Panc1 (cell line): ENCODE measurements around the gene SLC5A6. TPM values are rescaled to one million over a fixed set of nuclear protein-coding genes. Genes with fewer than 3 reads are reported as not detected.

Experiments used
- ATAC-seq: fragments of 200-7000 bp; cut with Tn5 transposase; 2 replicates; pipeline ENCODE4 v1.9.1; 2020; ENCODE audit warnings: mild to moderate bottlenecking, moderate library complexity
- BruUV-seq: library from RNA; stranded (reverse); fragments of 400-500 nt; replicated peaks from 2 replicates; lab custom pipeline; 2021; lab: Mats Ljungman, UMichigan
- CTCF ChIA-PET: fragments of 300-600 bp; sonication (Branson Sonifier 250); formaldehyde crosslinking; loops from one replicate; lab custom pipeline; 2022; ENCODE audit warnings: antibody characterized with exemption; lab: Charles Lee
- POLR2A ChIA-PET: fragments of 300-600 bp; sonication (Branson Sonifier 250); formaldehyde crosslinking; loops from one replicate; lab custom pipeline; 2022; ENCODE audit warnings: antibody characterized with exemption; lab: Charles Lee
- DNase-seq: peaks from one replicate; pipeline ENCODE4 v3.0.0-alpha.2; 2010; ENCODE audit warnings: low read depth, low spot score
- H3K27ac ChIP-seq: 2 replicates; pipeline ENCODE4 v1.5.1; 2011; ENCODE audit warnings: mild to moderate bottlenecking, low read length, inconsistent platforms
- H3K27me3 ChIP-seq: fragments of 200-500 bp; sonication (Bioruptor generic); 2 replicates; pipeline ENCODE4 v1.6.0; 2014; ENCODE audit warnings: low read length, inconsistent platforms; ENCODE audit not compliant: control insufficient read depth, insufficient read depth
- H3K36me3 ChIP-seq: fragments of 200-500 bp; sonication (Bioruptor generic); 2 replicates; pipeline ENCODE4 v1.5.1; 2014; ENCODE audit warnings: inconsistent platforms, mild to moderate bottlenecking, low read length, moderate library complexity; ENCODE audit not compliant: control insufficient read depth, insufficient read depth
- H3K4me1 ChIP-seq: 2 replicates; pipeline ENCODE4 v1.5.1; 2011; ENCODE audit warnings: inconsistent platforms, mild to moderate bottlenecking, low read length, moderate library complexity; ENCODE audit not compliant: control insufficient read depth, insufficient read depth
- H3K4me3 ChIP-seq, 2 experiments: 2 replicates each; pipeline ENCODE4 v1.5.1; 2011 to 2012; ENCODE audit warnings: low read depth in 2 of 2, low read length in 2 of 2, mild to moderate bottlenecking in 2 of 2, inconsistent platforms in 1 of 2, moderate library complexity in 1 of 2
- H3K9me3 ChIP-seq: fragments of 200-500 bp; sonication (Bioruptor generic); 2 replicates; pipeline ENCODE4 v1.5.1; 2014; ENCODE audit warnings: low read depth, mild to moderate bottlenecking, inconsistent platforms, low read length, moderate library complexity; ENCODE audit not compliant: control insufficient read depth, insufficient read depth
- CTCF ChIP-seq: fragments of 450-650 bp; IDR thresholded peaks from 2 replicates; pipeline ENCODE4 v1.5.1; 2017; ENCODE audit warnings: mild to moderate bottlenecking
- POLR2AphosphoS5 ChIP-seq: IDR thresholded peaks from 2 replicates; pipeline ENCODE4 v1.6.1; 2012; ENCODE audit warnings: mild to moderate bottlenecking, low read depth, low read length, moderate library complexity
- REST ChIP-seq, 2 experiments: IDR thresholded peaks; 2 replicates each; pipeline ENCODE4 v1.6.1; 2011 to 2012; ENCODE audit warnings: low read depth in 2 of 2, control low read depth in 1 of 2, low read length in 1 of 2, mild to moderate bottlenecking in 1 of 2, moderate library complexity in 1 of 2; ENCODE audit not compliant: insufficient read depth in 1 of 2
- SIN3A ChIP-seq: IDR thresholded peaks from 2 replicates; pipeline ENCODE4 v1.6.1; 2012; ENCODE audit warnings: low read depth, mild to moderate bottlenecking, low read length, moderate library complexity, borderline replicate concordance; ENCODE audit not compliant: insufficient read depth
- TCF7L2 ChIP-seq: IDR thresholded peaks from 2 replicates; pipeline ENCODE4 v1.6.1; 2011; ENCODE audit warnings: mild to moderate bottlenecking, low read depth, low read length, inconsistent platforms
- in situ Hi-C: cut with HindIII; loops from 2 replicates; pipeline ENCODE4 v1.10.0; 2016; ENCODE audit warnings: low sequenced_read_pairs, low pct_unique_long_range_greater_than_20kb
- intact Hi-C: fragments of 100-400 bp; cut with micrococcal nuclease; formaldehyde crosslinking; loops from one replicate; pipeline ENCODE4 v1.10.0; 2022; ENCODE audit not compliant: unreplicated experiment
- total RNA-seq: library from RNA; stranded (reverse); gene quantifications from one replicate; pipeline ENCODE4 v1.2.1, GENCODE V29; 2021; ENCODE audit not compliant: unreplicated experiment

Gene SLC5A6
- total RNA-seq, 1 experiment from 2014 or later = 74.5 TPM

- in situ Hi-C loops (no loop called here), intact Hi-C loops (no loop called here)
- no peak overlapping the region for H3K27ac ChIP-seq
- no peak for ATAC-seq
- no peak overlapping the region for H3K4me3 ChIP-seq
- no peaks in the 10 kb centered on the region for H3K27me3 ChIP-seq
- no peaks in the 10 kb centered on the region for H3K9me3 ChIP-seq
- ChIA-PET CTCF (no interaction called here), POLR2A (interaction anchor here (0.6 kb wide), 1 partner anchor 508 kb away, joined by 3 read pairs; no protein-coding TSS in a partner anchor)
- no peak for TF ChIP-seq POLR2AphosphoS5
- no peak for TF ChIP-seq TCF7L2
- TF ChIP-seq CTCF = no peak
- no peak for TF ChIP-seq REST (IDR thresholded peaks at IDR 0.05; ENCODE audit: insufficient read depth in 1 of 2, low read depth in 2 of 2, low read length in 1 of 2)
- TF ChIP-seq SIN3A = no peak
- H3K36me3 ChIP-seq = peaks cover 21% of the 10 kb centered on the region
- BruUV-seq = no TSS peak
- no peak for DNase-seq
- H3K4me1 ChIP-seq = no peaks in the 10 kb centered on the region
Observed at GRCh38 chr2:27240406-27240805, 28.3 kb upstream of the SLC5A6 start.

DNA sequence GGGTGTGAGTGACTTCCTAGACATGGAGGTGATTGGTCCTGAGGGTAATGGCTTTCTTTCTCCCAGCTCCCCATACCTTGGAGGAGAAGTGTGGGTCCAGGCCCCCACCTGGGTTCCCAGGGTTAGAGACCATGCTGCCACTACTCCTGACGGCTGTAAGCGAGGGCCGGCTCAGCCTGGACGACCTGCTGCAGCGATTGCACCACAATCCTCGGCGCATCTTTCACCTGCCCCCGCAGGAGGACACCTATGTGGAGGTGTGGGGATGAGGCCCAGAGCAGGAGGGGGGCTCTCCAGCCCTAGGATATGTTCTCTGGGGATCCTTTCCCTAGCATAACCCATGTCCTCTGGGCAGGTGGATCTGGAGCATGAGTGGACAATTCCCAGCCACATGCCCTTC lies 26.9 kb upstream of the SLC5A6 start:
- CTCF ChIA-PET = no interaction called here

More for the DNA sequence above, 26.9 kb upstream of the SLC5A6 start:
- Histone ChIP-seq H3K36me3 (peaks cover 29% of the 10 kb centered on the region), H3K27ac (no peak overlapping the region), H3K9me3 (no peaks in the 10 kb centered on the region), H3K27me3 (no peaks in the 10 kb centered on the region), H3K4me3 (no peak overlapping the region), H3K4me1 (no peaks in the 10 kb centered on the region)
- no peak for ATAC-seq
- DNase-seq = no peak
- no peak for TF ChIP-seq TCF7L2
- no peak for TF ChIP-seq POLR2AphosphoS5
- no peak for TF ChIP-seq SIN3A
- TF ChIP-seq CTCF = no peak
- TF ChIP-seq REST (IDR thresholded peaks at IDR 0.05; ENCODE audit: insufficient read depth in 1 of 2, low read depth in 2 of 2, low read length in 1 of 2) = no peak
- intact Hi-C loops (no loop called here), in situ Hi-C loops (no loop called here)
- BruUV-seq = no TSS peak
- POLR2A ChIA-PET = no interaction called here
